Amniotic stem cell (primary cell): Measurements from ENCODE around the gene GGTLC2.
"Not testable (repeated sequence)": the region's sequence is repeated elsewhere in the genome, so short reads cannot be mapped to it uniquely, and the experiment has no call there.

ENCODE experiments used
- DNase-seq: peaks from one replicate; lab custom pipeline; 2025; lab: John Stamatoyannopoulos, UW

Gene GGTLC2

GRCh38 chr22:22638313-22638712 lies 6.1 kb upstream of the GGTLC2 start:
- DNase-seq = not testable (repeated sequence)

GRCh38 chr22:22642255-22642654 lies 2.2 kb upstream of the GGTLC2 start:
- DNase-seq = not testable (repeated sequence)

- not testable (repeated sequence) for DNase-seq
Measured at GRCh38 chr22:22645969-22646368, 1.6 kb downstream of the GGTLC2 start.

GRCh38 chr22:22647952-22648351 lies 3.5 kb downstream of the GGTLC2 start:
- not testable (repeated sequence) for DNase-seq

GRCh38 chr22:22648863-22649536 lies 4.6 kb downstream of the GGTLC2 start:
- not testable (repeated sequence) for DNase-seq

- not testable (repeated sequence) for DNase-seq
Measured at GRCh38 chr22:22649761-22650160, 5.3 kb downstream of the GGTLC2 start.

GRCh38 chr22:22650398-22650797 lies 6.0 kb downstream of the GGTLC2 start:
- not testable (repeated sequence) for DNase-seq

- DNase-seq = not testable (repeated sequence)
Measured at GRCh38 chr22:22650803-22651515, 6.5 kb downstream of the GGTLC2 start.

GRCh38 chr22:22651593-22651992 lies 7.2 kb downstream of the GGTLC2 start:
- not testable (repeated sequence) for DNase-seq

- DNase-seq = not testable (repeated sequence)
Measured at GRCh38 chr22:22652102-22652501, 7.7 kb downstream of the GGTLC2 start.

- not testable (repeated sequence) for DNase-seq
Measured at GRCh38 chr22:22652573-22652972, 8.2 kb downstream of the GGTLC2 start.

- DNase-seq = not testable (repeated sequence)
Measured at GRCh38 chr22:22653677-22654381, 9.4 kb downstream of the GGTLC2 start.

- DNase-seq = no peak
Measured at GRCh38 chr22:22655452-22656290, 11.3 kb downstream of the GGTLC2 start.

- no peak for DNase-seq
Measured at GRCh38 chr22:22657712-22658111, 13.3 kb downstream of the GGTLC2 start.

- no peak for DNase-seq
Measured at GRCh38 chr22:22661275-22661674, 16.9 kb downstream of the GGTLC2 start.

GRCh38 chr22:22662095-22662494 lies 17.7 kb downstream of the GGTLC2 start:
- no peak for DNase-seq

GRCh38 chr22:22663861-22664800 lies 19.7 kb downstream of the GGTLC2 start:
- DNase-seq = no peak

- no peak for DNase-seq
Measured at GRCh38 chr22:22666307-22667091, 22.1 kb downstream of the GGTLC2 start.

GRCh38 chr22:22667966-22668880 lies 23.8 kb downstream of the GGTLC2 start:
- DNase-seq = no peak
